ENCODE results near the gene RNF217. TPM values are rescaled to one million over a fixed set of nuclear protein-coding genes. Genes with fewer than 3 reads are reported as not detected.
"Not testable (repeated sequence)": the region's sequence is repeated elsewhere in the genome, so short reads cannot be mapped to it uniquely, and the experiment has no call there.

The RNF217 gene
- total RNA-seq, 2 experiments from 2014 or later = 0.08 to 1.0 TPM

GRCh38 chr6:125054331-125054730 is 92.1 kb downstream of the RNF217 start:
- POLR2A ChIA-PET = no interaction called here
- no peak for DNase-seq
- H3K27ac Mint-ChIP-seq = no peak overlapping the region
- H3K27me3 Mint-ChIP-seq = peaks cover 2% of the 10 kb centered on the region
- no peaks in the 10 kb centered on the region for H3K9me3 Mint-ChIP-seq
- no peak for ATAC-seq (ENCODE audit: low read depth)
- H3K4me1 Mint-ChIP-seq = no peaks in the 10 kb centered on the region
- H3K4me3 Mint-ChIP-seq = no peak overlapping the region
- no peaks in the 10 kb centered on the region for H3K36me3 Mint-ChIP-seq

DNA sequence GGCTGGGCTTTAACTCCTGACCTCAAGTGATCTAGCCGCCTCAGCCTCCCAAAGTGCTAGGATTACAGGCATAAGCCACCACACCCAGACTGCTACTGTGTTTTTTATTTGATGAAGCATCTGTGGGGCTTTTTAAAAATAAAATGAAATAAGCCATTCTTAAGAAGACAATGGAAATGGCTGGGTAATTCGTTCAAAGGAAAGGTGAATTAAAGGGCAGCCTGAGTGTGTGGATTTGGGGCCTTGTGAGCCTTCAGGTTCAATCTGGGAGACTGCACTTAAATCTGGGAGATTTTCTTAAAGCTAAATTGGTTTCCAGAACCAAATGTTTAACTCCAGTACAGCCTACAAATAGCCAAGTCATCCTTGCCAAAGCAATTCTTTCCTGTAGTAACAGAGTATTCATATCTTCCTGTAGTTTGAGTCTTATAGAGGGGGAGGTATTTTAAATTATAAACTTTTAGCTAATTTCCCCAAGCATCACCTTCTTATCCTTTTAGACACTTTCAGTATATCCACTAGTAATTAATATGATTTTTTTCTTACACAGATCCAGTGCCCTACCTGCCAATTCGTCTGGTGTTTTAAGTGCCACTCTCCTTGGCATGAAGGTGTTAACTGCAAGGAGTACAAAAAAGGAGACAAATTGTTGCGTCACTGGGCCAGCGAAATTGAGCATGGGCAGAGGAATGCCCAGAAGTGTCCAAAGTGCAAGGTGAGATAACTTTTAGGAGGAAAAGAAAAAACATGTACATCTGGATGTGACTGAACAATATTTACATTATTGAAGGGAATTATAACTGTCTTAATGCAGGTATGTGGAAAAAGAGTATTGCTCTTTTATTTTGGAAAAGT is 95.4 kb downstream of the RNF217 start:
- no peak for ATAC-seq (ENCODE audit: low read depth)
- no peak for DNase-seq
- Mint-ChIP-seq H3K9me3 (no peaks in the 10 kb centered on the region), H3K27ac (no peak overlapping the region), H3K27me3 (peaks cover 2% of the 10 kb centered on the region), H3K4me3 (no peak overlapping the region), H3K36me3 (no peaks in the 10 kb centered on the region), H3K4me1 (no peaks in the 10 kb centered on the region)
- POLR2A ChIA-PET = no interaction called here

- Mint-ChIP-seq H3K4me3 (no peak overlapping the region), H3K27me3 (peaks cover 2% of the 10 kb centered on the region), H3K36me3 (no peaks in the 10 kb centered on the region), H3K9me3 (no peaks in the 10 kb centered on the region), H3K4me1 (no peaks in the 10 kb centered on the region), H3K27ac (no peak overlapping the region)
- ATAC-seq (ENCODE audit: low read depth) (no peak), DNase-seq (no peak)
- POLR2A ChIA-PET = no interaction called here
Observed at GRCh38 chr6:125058546-125058945, 96.3 kb downstream of the RNF217 start.

DNA sequence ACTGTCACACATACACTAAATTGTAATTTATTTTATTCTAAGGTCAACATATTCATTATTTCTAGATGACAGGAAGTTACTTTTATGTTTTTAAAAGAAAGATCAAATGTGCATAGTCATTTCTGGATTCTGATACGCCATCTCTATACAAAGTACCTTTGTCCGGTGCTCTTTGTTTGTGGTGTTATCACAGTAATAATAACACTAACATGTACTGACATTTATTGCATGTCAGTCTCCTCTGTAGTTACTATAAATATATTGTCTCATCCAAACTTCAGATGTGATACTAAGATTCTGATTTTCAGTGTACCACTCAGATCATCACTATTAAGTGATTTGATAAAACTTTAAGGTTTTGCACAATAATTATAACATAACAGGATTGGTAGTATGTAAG is 101.1 kb downstream of the RNF217 start:
- ATAC-seq (ENCODE audit: low read depth) (no peak), DNase-seq (no peak)
- POLR2A ChIA-PET = no interaction called here
- Mint-ChIP-seq H3K4me1 (no peaks in the 10 kb centered on the region), H3K36me3 (no peaks in the 10 kb centered on the region), H3K27me3 (no peaks in the 10 kb centered on the region), H3K9me3 (no peaks in the 10 kb centered on the region), H3K27ac (no peak overlapping the region), H3K4me3 (no peak overlapping the region)

- H3K4me3 Mint-ChIP-seq = no peak overlapping the region
- POLR2A ChIA-PET = no interaction called here
- no peak for ATAC-seq (ENCODE audit: low read depth)
- DNase-seq = no peak
- peaks cover 2% of the 10 kb centered on the region for H3K9me3 Mint-ChIP-seq
- H3K36me3 Mint-ChIP-seq = peaks cover 4% of the 10 kb centered on the region
- peaks cover 3% of the 10 kb centered on the region for H3K27me3 Mint-ChIP-seq
- H3K4me1 Mint-ChIP-seq = no peaks in the 10 kb centered on the region
- no peak overlapping the region for H3K27ac Mint-ChIP-seq
Observed at GRCh38 chr6:125066140-125066539, 103.9 kb downstream of the RNF217 start.

GRCh38 chr6:125066964-125067363 is 104.7 kb downstream of the RNF217 start:
- peaks cover 4% of the 10 kb centered on the region for H3K36me3 Mint-ChIP-seq
- ATAC-seq (ENCODE audit: low read depth) = peak; percentile 95
- H3K4me3 Mint-ChIP-seq = no peak overlapping the region
- peak; percentile 31 for DNase-seq
- POLR2A ChIA-PET = no interaction called here
- no peaks in the 10 kb centered on the region for H3K4me1 Mint-ChIP-seq
- H3K27ac Mint-ChIP-seq = no peak overlapping the region
- H3K27me3 Mint-ChIP-seq = peaks cover 3% of the 10 kb centered on the region
- H3K9me3 Mint-ChIP-seq = peaks cover 2% of the 10 kb centered on the region

DNA sequence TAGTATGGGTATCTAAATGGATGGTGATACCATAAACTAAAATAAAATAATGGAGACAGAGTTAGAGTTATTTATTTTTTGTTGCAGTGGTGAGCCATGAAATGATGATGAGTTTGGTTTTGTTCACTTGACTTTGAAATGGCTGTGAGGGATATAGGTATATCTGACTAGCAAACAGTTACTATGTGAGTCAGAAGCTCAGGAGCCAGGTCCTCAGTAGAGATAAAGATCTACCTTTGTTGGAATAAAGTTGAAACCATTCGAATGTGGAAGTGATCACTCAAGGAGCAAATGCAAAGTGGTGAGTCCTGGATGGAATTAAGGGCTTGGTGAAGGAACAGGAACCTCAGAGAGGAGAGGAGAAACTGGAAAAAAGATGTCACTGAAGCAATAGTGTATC is 105.3 kb downstream of the RNF217 start:
- Mint-ChIP-seq H3K4me3 (no peak overlapping the region), H3K36me3 (peaks cover 4% of the 10 kb centered on the region), H3K27me3 (peaks cover 3% of the 10 kb centered on the region), H3K27ac (no peak overlapping the region), H3K4me1 (no peaks in the 10 kb centered on the region), H3K9me3 (peaks cover 2% of the 10 kb centered on the region)
- POLR2A ChIA-PET = no interaction called here
- ATAC-seq (ENCODE audit: low read depth) (no peak), DNase-seq (no peak)

- Mint-ChIP-seq H3K36me3 (peaks cover 7% of the 10 kb centered on the region), H3K27ac (no peak overlapping the region), H3K4me3 (no peak overlapping the region), H3K27me3 (peaks cover 5% of the 10 kb centered on the region), H3K4me1 (no peaks in the 10 kb centered on the region), H3K9me3 (peaks cover 3% of the 10 kb centered on the region)
- POLR2A ChIA-PET = no interaction called here
- DNase-seq = no peak
- ATAC-seq (ENCODE audit: low read depth) = no peak
Observed at GRCh38 chr6:125073071-125073470, 110.8 kb downstream of the RNF217 start.

- no peak overlapping the region for H3K27ac Mint-ChIP-seq
- ATAC-seq (ENCODE audit: low read depth) (no peak), DNase-seq (no peak)
- no peaks in the 10 kb centered on the region for H3K4me1 Mint-ChIP-seq
- H3K4me3 Mint-ChIP-seq = no peak overlapping the region
- H3K27me3 Mint-ChIP-seq = peaks cover 7% of the 10 kb centered on the region
- H3K36me3 Mint-ChIP-seq = peaks cover 7% of the 10 kb centered on the region
- peaks cover 3% of the 10 kb centered on the region for H3K9me3 Mint-ChIP-seq
- POLR2A ChIA-PET = no interaction called here
Observed at GRCh38 chr6:125074120-125074519, 111.9 kb downstream of the RNF217 start.

- H3K4me1 Mint-ChIP-seq; H3K27me3 Mint-ChIP-seq; ATAC-seq (ENCODE audit: low read depth); DNase-seq; H3K36me3 Mint-ChIP-seq; H3K27ac Mint-ChIP-seq; POLR2A ChIA-PET; H3K9me3 Mint-ChIP-seq; H3K4me3 Mint-ChIP-seq: not testable (repeated sequence)
Observed at GRCh38 chr6:125075073-125075472, 112.8 kb downstream of the RNF217 start.

DNA sequence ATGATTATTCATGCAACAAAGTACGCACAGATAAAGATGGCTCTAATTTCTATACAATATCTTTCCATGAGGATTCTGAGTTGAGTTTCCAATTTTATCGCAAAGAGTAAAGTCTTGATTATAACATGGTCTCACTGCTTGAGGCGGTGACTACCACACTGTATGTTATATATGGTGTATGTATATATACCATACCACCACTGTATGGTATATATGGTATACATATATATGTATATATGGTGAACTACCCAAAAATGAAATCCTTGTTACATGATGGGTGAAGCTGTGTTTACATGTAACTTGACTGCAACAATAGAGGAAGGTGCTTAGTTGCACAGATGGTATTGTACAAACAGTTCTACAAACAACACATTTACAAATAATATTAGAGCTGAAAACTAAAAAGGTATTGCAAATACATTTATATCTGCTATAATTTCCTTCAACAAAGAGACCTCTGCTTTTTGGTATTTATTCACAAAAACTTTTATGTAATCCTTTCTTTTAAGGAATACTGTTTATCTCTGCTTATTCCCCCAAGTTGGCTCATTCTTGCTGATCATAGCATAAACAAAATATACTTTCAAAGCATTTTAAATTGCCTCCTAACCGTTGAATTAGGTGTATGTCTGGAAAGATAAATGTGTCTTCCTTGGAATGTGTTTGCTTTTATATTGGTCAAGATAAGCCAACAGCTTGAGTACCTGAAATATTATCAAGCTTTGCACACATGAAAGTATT is 113.7 kb downstream of the RNF217 start:
- Mint-ChIP-seq H3K27ac (no peak overlapping the region), H3K27me3 (peaks cover 4% of the 10 kb centered on the region), H3K4me3 (no peak overlapping the region), H3K4me1 (no peaks in the 10 kb centered on the region), H3K9me3 (peaks cover 2% of the 10 kb centered on the region), H3K36me3 (peaks cover 3% of the 10 kb centered on the region)
- DNase-seq (no peak), ATAC-seq (ENCODE audit: low read depth) (no peak)
- POLR2A ChIA-PET = no interaction called here

GRCh38 chr6:125076482-125076742 is 114.2 kb downstream of the RNF217 start:
- Mint-ChIP-seq H3K9me3 (peaks cover 2% of the 10 kb centered on the region), H3K27me3 (peaks cover 6% of the 10 kb centered on the region), H3K4me1 (no peaks in the 10 kb centered on the region), H3K36me3 (peaks cover 3% of the 10 kb centered on the region), H3K4me3 (no peak overlapping the region), H3K27ac (no peak overlapping the region)
- no peak for ATAC-seq (ENCODE audit: low read depth)
- POLR2A ChIA-PET = no interaction called here
- DNase-seq = no peak

DNA sequence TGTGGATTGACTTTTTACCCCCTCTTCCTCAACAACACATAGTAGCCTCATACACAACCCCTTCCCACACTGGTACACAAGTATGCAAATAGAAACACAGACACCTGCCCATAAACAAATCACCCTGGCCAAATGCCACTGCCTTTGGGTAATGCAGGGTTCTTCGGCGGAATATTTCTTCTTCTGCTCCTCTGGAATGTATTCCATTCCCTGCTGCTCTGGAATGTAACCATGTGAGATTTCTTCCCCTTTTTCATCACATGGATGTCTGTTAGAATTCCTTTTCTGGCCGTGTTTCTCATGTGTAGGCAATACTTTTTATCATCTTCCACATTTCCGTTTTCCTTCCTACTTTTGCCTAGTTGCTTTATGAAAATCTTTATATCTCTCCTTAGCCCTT is 115.2 kb downstream of the RNF217 start:
- no peaks in the 10 kb centered on the region for H3K4me1 Mint-ChIP-seq
- DNase-seq = no peak
- no peak for ATAC-seq (ENCODE audit: low read depth)
- POLR2A ChIA-PET = no interaction called here
- H3K27ac Mint-ChIP-seq = no peak overlapping the region
- peaks cover 2% of the 10 kb centered on the region for H3K9me3 Mint-ChIP-seq
- H3K27me3 Mint-ChIP-seq = peaks cover 6% of the 10 kb centered on the region
- H3K36me3 Mint-ChIP-seq = peaks cover 3% of the 10 kb centered on the region
- no peak overlapping the region for H3K4me3 Mint-ChIP-seq

DNA sequence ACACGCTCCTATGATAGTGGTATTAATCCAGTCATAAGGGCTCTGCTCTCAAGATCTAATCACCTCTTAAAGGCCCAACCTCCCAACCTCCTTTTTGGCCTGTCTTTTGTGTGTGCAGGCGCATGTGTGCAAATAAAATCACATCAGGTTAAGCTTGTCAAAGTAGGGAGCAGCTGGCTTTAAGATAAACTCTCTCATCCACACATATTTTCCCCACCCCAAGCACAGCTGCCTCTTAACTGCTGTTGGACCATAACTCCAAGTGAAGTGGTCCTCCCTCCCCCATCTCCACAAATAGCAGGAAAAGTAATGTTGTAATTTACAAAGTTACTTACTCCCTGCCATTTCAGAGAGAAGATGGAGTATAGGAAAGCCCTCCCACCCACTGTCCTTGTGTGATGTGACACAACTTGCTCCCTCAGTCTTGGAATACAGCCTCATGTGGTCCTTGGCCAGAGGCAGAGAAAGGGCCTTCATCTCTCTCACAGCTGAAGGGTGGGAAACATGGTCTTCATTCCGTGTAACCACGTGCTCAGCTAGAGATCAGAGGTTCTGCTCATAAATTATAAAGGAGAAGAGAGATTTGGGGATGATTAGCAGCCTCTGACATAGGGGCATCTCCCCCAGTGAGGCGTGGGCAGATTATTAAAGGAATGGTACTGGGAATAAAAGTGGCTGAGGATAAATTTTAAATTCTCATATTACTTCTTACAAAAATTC is 116.5 kb downstream of the RNF217 start:
- Mint-ChIP-seq H3K4me1 (no peaks in the 10 kb centered on the region), H3K4me3 (no peak overlapping the region), H3K36me3 (no peaks in the 10 kb centered on the region), H3K27ac (no peak overlapping the region), H3K27me3 (peaks cover 6% of the 10 kb centered on the region), H3K9me3 (no peaks in the 10 kb centered on the region)
- POLR2A ChIA-PET = no interaction called here
- ATAC-seq (ENCODE audit: low read depth) (no peak), DNase-seq (no peak)

Measured in activated naive CD8-positive, alpha-beta T cell treated with anti-CD3 and anti-CD28 coated beads, Interleukin-2, amount 10 ng/mL, durations not matched to agents 7 days and 5 days (primary cell).